HepG2 (cell line): ENCODE results near the gene GCLC. TPM values are rescaled to one million over a fixed set of nuclear protein-coding genes. Genes with fewer than 3 reads are reported as not detected.

Experiments
- ARID3A ChIP-seq: IDR thresholded peaks from 2 replicates; pipeline ENCODE4 v1.6.1; 2012; ENCODE audit warnings: low read depth, low read length, improper control_type of control experiment
- FOXA1 ChIP-seq, 2 experiments: fragments of 450-650 bp in 1 of 2; sonication (generic) in 1 of 2; formaldehyde crosslinking in 1 of 2; IDR thresholded peaks; 2 replicates each; pipeline versions ENCODE4 v1.4.0 to v1.6.1; 2016 to 2020; ENCODE audit warnings: missing genetic modification reagents in 1 of 2
- FOXA3 ChIP-seq: IDR thresholded peaks from 2 replicates; pipeline ENCODE4 v1.6.1; 2016; ENCODE audit warnings: missing genetic modification reagents, missing compliant biosample characterization
- GATAD2A ChIP-seq: IDR thresholded peaks from 2 replicates; pipeline ENCODE4 v1.6.1; 2016
- REL ChIP-seq: sonication (generic); formaldehyde crosslinking; conservative IDR thresholded peaks from 2 replicates; pipeline ENCODE4 v1.8.0; 2022; ENCODE audit warnings: mild to moderate bottlenecking, missing genetic modification reagents, moderate library complexity
- SRF ChIP-seq: IDR thresholded peaks from 2 replicates; pipeline ENCODE4 v1.6.1; 2011; ENCODE audit warnings: mild to moderate bottlenecking, low read depth, low read length, moderate library complexity
- TFAP4 ChIP-seq: sonication (generic); IDR thresholded peaks from 2 replicates; pipeline ENCODE4 v1.6.1; 2016; ENCODE audit warnings: low read depth, borderline replicate concordance
- TGIF2 ChIP-seq: IDR thresholded peaks from 2 replicates; pipeline ENCODE4 v1.6.1; 2016; ENCODE audit warnings: control low read depth, missing compliant biosample characterization
- ZBTB3 ChIP-seq: sonication (generic); formaldehyde crosslinking; IDR thresholded peaks from 2 replicates; pipeline ENCODE4 v1.4.0; 2020; ENCODE audit warnings: low read depth, mild to moderate bottlenecking, moderate library complexity, missing genetic modification reagents, borderline replicate concordance
- ZFP36L2 ChIP-seq: sonication (generic); formaldehyde crosslinking; IDR thresholded peaks from 2 replicates; pipeline ENCODE4 v1.4.0; 2020; ENCODE audit warnings: missing genetic modification reagents
- ZNF138 ChIP-seq: sonication (generic); formaldehyde crosslinking; IDR thresholded peaks from 2 replicates; pipeline ENCODE4 v1.5.0; 2020; ENCODE audit warnings: mild to moderate bottlenecking, low read depth, missing genetic modification reagents
- ZNF761 ChIP-seq: sonication (generic); formaldehyde crosslinking; conservative IDR thresholded peaks from 2 replicates; pipeline ENCODE4 v1.4.0; 2020; ENCODE audit warnings: mild to moderate bottlenecking, missing genetic modification reagents
- polyA plus RNA-seq, 8 experiments: library from polyadenylated mRNA; depleted of rRNA in 3 of 8; stranded (reverse) in 7 of 8; unstranded in 1 of 8; fragments of >200 nt; fragmentation: Illumina TruSeq in 4 of 8; extraction: Trizol in 4 of 8; gene quantifications; 2 replicates each; pipeline versions ENCODE4 v1.2.1 to v1.2.3, GENCODE V29; 2011 to 2016; ENCODE audit warnings: low read depth in 4 of 8, missing spikeins in 1 of 8, mixed read lengths in 1 of 8; ENCODE audit not compliant: insufficient read depth in 1 of 8
- total RNA-seq, 5 experiments: library from RNA; depleted of rRNA; stranded (reverse); fragments of >200 nt; fragmentation: Illumina TruSeq; extraction: Trizol; gene quantifications; 2 replicates each; pipeline ENCODE4 v1.2.3, GENCODE V29; 2016; ENCODE audit warnings: low read depth in 1 of 5
- TF ChIP-seq, protein P1 (sequence below): sonication (generic); formaldehyde crosslinking; IDR thresholded peaks from 2 replicates; pipeline ENCODE4 v1.5.1; 2020; ENCODE audit warnings: mild to moderate bottlenecking, missing genetic modification reagents, moderate library complexity
- TF ChIP-seq, protein P2 (sequence below): sonication (generic); formaldehyde crosslinking; IDR thresholded peaks from 2 replicates; pipeline ENCODE4 v1.8.1; 2022; ENCODE audit warnings: low read depth, mild to moderate bottlenecking, missing genetic modification reagents
- TF ChIP-seq, protein P3 (sequence below): sonication (generic); formaldehyde crosslinking; IDR thresholded peaks from 2 replicates; pipeline ENCODE4 v1.5.0; 2020; ENCODE audit warnings: mild to moderate bottlenecking, missing genetic modification reagents

Gene GCLC
- total and polyA plus RNA-seq, 2 of the 13 experiments (the other 11 are each of a cell fraction or from before 2014, with no cell fraction given) = 35.3 to 84.6 TPM

DNA sequence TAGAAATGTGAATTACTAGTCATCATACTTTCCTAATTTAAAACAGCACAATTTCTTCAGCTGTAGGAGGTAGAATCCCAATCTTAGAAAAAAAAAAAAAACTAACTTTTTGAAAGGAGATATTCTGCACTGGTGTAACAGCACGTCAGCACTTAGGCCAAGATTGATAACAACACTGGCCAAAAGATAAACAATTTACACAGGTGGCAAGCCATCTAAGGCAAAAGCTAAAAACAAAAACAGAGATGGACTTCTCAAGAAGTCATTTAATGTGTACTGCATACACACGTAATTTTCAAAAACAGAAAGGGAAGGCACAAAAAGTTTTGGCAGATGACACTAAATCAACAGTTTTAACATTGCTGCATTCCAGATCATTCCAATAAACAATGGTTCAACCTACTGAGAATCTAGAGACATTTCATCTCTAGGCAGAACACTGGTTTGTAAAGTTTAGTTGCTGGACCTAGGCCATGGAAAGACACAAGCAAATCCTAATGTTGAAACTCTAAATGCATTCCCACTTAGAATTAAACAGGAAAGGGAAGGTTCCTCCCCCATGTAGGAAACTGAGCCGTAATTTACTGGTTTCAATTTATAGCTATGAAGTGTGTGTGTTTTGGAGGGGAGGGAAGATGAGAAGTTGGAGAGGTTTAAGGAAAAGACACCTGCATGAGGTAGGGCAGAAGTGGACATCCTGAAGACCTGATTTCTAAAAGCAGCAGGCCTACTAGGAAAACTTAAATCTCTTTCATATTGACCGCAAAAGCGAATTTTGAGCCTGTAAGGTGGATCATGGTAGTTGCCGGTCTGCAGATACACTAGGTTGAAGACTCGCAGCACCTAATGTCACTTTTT, 1.3 kb downstream of the GCLC start (continued):
- TF ChIP-seq, protein P1, sequence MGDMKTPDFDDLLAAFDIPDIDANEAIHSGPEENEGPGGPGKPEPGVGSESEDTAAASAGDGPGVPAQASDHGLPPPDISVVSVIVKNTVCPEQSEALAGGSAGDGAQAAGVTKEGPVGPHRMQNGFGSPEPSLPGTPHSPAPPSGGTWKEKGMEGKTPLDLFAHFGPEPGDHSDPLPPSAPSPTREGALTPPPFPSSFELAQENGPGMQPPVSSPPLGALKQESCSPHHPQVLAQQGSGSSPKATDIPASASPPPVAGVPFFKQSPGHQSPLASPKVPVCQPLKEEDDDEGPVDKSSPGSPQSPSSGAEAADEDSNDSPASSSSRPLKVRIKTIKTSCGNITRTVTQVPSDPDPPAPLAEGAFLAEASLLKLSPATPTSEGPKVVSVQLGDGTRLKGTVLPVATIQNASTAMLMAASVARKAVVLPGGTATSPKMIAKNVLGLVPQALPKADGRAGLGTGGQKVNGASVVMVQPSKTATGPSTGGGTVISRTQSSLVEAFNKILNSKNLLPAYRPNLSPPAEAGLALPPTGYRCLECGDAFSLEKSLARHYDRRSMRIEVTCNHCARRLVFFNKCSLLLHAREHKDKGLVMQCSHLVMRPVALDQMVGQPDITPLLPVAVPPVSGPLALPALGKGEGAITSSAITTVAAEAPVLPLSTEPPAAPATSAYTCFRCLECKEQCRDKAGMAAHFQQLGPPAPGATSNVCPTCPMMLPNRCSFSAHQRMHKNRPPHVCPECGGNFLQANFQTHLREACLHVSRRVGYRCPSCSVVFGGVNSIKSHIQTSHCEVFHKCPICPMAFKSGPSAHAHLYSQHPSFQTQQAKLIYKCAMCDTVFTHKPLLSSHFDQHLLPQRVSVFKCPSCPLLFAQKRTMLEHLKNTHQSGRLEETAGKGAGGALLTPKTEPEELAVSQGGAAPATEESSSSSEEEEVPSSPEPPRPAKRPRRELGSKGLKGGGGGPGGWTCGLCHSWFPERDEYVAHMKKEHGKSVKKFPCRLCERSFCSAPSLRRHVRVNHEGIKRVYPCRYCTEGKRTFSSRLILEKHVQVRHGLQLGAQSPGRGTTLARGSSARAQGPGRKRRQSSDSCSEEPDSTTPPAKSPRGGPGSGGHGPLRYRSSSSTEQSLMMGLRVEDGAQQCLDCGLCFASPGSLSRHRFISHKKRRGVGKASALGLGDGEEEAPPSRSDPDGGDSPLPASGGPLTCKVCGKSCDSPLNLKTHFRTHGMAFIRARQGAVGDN (CRISPR knock-in tag) = no peak
- TF ChIP-seq FOXA3 (CRISPR knock-in tag) (0 out of 2 replicates have a peak, but pooled peaks have one; percentile 3), TFAP4 (peak; percentile 50; the same call in 1 of the 2 replicates), ZBTB3 (CRISPR knock-in tag) (0 out of 2 replicates have a peak, but pooled peaks have one; percentile 6), REL (0 out of 2 replicates have a peak, but pooled peaks have one; percentile 44), ZNF761 (CRISPR knock-in tag) (no peak), ARID3A (0 out of 2 replicates have a peak, but pooled peaks have one; percentile 17), GATAD2A (0 out of 2 replicates have a peak, but pooled peaks have one; percentile 15), ZNF138 (0 out of 2 replicates have a peak, but pooled peaks have one; percentile 49), TGIF2 (CRISPR knock-in tag) (peak; percentile 47; the same call in 1 of the 2 replicates), FOXA1 (IDR thresholded peaks at IDR 0.05) (no peak), FOXA1 (CRISPR knock-in tag; IDR thresholded peaks at IDR 0.05) (0 out of 2 replicates have a peak, but pooled peaks have one; percentile 10), ZFP36L2 (CRISPR knock-in tag) (0 out of 2 replicates have a peak, but pooled peaks have one; percentile 51), SRF (peak; percentile 72)
- TF ChIP-seq, protein P2, sequence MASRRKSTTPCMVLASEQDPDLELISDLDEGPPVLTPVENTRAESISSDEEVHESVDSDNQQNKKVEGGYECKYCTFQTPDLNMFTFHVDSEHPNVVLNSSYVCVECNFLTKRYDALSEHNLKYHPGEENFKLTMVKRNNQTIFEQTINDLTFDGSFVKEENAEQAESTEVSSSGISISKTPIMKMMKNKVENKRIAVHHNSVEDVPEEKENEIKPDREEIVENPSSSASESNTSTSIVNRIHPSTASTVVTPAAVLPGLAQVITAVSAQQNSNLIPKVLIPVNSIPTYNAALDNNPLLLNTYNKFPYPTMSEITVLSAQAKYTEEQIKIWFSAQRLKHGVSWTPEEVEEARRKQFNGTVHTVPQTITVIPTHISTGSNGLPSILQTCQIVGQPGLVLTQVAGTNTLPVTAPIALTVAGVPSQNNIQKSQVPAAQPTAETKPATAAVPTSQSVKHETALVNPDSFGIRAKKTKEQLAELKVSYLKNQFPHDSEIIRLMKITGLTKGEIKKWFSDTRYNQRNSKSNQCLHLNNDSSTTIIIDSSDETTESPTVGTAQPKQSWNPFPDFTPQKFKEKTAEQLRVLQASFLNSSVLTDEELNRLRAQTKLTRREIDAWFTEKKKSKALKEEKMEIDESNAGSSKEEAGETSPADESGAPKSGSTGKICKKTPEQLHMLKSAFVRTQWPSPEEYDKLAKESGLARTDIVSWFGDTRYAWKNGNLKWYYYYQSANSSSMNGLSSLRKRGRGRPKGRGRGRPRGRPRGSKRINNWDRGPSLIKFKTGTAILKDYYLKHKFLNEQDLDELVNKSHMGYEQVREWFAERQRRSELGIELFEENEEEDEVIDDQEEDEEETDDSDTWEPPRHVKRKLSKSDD = no peak
- TF ChIP-seq, protein P3, sequence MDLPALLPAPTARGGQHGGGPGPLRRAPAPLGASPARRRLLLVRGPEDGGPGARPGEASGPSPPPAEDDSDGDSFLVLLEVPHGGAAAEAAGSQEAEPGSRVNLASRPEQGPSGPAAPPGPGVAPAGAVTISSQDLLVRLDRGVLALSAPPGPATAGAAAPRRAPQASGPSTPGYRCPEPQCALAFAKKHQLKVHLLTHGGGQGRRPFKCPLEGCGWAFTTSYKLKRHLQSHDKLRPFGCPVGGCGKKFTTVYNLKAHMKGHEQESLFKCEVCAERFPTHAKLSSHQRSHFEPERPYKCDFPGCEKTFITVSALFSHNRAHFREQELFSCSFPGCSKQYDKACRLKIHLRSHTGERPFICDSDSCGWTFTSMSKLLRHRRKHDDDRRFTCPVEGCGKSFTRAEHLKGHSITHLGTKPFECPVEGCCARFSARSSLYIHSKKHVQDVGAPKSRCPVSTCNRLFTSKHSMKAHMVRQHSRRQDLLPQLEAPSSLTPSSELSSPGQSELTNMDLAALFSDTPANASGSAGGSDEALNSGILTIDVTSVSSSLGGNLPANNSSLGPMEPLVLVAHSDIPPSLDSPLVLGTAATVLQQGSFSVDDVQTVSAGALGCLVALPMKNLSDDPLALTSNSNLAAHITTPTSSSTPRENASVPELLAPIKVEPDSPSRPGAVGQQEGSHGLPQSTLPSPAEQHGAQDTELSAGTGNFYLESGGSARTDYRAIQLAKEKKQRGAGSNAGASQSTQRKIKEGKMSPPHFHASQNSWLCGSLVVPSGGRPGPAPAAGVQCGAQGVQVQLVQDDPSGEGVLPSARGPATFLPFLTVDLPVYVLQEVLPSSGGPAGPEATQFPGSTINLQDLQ (CRISPR knock-in tag) = no peak
